GM19397 (cell line): ENCODE data around the gene FBXL13.
"Not testable (repeated sequence)": the region's sequence is repeated elsewhere in the genome, so short reads cannot be mapped to it uniquely, and the experiment has no call there.

Experiments used
- ATAC-seq: cut with Tn5 transposase; IDR thresholded peaks from one replicate; pipeline ENCODE4 v1.9.1; 2021; ENCODE audit warnings: mild to moderate bottlenecking, moderate library complexity; ENCODE audit not compliant: unreplicated experiment

The FBXL13 gene

DNA sequence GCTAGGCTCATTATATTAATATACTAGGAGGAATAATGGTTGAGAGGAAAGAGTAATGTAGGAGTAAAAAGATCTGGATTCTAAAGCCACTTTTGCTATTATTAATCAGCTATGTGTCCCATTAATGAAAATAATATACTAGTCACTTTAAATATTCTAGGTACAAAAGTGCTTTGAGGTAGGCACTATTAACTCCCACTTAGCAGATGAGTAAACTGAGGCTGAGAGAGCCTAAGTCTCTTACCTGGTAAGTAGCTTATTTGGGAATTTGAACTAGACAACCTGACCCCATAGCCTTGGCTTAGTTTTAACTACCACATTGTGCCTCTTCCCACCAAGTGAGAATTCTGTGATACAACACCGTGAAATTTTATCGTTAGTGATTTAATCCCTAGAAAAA is 6.3 kb upstream of the FBXL13 start:
- no peak for ATAC-seq

DNA sequence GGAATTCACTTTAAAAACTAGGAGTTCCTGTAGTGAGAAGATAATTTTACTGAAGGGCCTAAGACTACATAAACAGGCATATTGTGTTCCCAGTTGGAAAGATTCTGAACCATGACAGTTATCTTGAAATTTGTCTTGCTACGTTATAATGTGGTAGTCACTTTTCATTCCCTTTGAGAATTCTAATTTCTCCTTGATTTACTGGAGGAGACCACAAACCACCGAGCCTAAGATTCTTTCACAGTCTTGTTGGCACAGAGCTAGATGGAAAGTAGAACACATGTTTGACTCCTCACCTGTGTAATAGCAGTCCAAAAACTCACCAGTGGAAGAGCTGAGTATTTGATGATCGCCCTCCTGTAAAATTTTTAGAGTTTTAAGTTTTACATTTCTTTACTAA is 5.2 kb upstream of the FBXL13 start:
- ATAC-seq = no peak

DNA sequence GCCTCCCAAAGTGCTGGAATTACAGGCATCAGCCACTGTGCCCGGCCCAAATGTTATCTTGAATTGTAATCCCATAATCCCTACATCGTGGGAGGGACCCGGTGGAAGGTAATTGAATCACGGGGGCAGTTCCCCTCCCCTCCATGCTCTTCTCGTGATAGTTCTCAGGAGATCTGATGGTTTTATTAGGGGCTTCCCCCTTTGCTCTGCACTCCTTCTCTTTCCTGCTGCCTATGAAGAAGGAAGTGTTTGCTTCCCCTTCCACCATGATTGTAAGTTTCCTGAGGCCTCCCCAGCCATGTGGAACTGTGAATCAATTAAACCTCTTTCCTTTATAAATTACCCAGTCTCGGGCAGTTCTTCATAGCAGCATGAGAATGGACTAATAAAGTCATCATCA is 3.6 kb upstream of the FBXL13 start:
- not testable (repeated sequence) for ATAC-seq

DNA sequence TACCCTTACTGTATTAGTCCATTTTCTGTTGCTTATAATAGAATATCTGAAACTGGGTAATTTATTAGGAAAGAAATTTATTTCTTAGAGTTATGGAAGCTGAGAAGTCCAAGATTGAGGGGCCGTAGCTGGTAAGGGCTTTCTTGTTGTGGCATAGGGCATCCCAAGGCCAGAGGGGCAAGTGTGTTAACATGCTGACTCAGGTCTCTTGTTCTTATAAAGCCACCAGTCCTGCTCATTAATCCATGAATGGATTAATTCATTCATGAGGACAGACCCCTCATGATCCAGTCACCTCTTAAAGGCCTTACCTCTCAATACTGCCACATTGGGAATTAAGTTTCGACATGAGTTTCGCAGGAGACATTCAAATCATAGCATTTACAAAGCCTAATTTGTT is 2.7 kb upstream of the FBXL13 start:
- no peak for ATAC-seq

DNA sequence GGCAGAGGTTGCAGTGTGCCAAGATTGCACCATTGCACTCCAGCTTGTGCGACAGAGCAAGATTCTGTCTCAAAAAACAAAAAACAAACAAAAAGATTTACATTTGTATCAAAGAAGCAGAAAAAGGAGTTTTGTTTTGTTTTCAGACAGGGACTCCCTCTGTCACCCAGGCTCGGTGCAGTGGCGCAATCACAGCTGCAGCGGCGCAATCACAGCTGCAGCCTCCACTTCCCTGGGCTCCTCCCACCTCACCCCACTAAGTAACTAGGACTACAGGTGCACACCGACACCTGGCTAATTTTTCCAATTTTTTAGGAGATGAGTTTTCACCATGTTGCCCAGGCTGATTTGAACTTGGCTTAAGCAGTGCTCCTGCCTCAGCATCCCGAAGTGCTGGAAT is 2.2 kb upstream of the FBXL13 start:
- no peak for ATAC-seq

DNA sequence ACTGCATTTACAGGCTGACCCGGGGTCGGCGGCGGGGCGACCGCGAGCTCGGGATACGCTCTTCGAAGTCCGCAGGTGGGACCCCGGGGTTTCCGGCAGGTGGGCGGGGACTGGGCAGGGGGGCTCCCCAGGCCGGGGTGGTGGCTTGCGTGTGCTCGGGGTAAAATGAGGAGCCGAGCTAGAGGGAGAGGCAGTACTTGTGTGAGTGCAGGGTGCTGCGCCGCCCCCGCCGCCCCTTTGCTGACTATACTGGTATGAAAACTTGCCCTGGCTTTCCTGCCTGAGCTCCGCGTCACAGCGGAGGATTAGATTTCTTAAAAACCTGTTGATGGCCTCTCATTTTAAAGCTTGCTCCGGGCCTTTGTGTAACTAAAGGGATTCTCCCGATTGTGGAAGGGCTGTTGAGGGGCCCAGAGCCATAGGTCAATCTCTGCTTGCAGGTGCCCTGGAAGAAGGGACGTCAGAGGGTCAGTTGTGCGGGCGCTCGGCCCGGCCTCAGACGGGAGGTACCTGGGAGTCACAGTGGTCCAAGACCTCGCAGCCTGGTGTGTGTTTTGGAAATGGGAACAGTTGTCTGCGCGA is 832 bp upstream of the FBXL13 start:
- peak; percentile 45 for ATAC-seq

DNA sequence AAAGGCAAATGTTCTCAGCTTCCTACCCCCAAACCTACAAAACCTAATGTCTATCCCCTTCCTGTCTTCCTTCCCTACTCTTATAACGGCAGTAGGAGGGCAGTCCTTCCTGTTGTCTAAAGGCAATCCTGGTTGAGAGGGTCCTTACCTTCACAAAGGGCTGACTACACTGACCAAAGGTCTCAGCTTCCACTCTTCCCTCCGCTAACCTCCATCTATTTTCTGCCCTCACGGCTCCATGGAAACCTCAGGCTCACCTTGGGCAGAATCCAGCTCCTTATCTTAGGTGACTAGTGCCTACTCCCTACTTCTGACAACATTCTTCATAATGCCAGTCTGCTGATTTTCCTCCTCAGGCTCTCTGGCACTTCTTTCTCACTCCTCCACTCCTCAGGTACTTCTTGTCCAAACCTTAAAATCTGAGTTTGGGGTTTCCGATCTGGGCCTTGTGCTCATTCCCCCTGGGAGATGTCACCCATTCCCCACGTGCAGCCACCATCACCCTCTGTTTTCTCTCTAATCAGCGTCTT is 542 bp downstream of the FBXL13 start:
- ATAC-seq = no peak

DNA sequence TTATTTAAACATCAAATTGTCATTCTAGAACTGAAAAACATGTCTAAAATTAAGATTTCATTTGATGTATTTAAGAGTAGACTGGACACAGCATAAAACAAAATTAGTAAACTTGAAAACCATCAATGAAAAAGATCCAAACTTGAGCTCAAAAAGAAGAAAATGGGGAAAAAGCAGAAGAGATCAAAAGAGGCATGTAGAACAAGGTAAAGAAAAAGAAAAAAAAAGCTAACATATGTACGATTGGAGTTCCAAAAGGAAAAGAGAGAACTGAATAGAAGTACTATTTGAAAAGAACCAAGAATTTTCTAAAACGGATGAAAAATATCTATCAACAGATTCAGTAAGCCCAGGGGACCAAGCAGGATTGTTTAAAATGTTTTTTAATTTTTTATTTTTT is 3.6 kb downstream of the FBXL13 start:
- no peak for ATAC-seq

DNA sequence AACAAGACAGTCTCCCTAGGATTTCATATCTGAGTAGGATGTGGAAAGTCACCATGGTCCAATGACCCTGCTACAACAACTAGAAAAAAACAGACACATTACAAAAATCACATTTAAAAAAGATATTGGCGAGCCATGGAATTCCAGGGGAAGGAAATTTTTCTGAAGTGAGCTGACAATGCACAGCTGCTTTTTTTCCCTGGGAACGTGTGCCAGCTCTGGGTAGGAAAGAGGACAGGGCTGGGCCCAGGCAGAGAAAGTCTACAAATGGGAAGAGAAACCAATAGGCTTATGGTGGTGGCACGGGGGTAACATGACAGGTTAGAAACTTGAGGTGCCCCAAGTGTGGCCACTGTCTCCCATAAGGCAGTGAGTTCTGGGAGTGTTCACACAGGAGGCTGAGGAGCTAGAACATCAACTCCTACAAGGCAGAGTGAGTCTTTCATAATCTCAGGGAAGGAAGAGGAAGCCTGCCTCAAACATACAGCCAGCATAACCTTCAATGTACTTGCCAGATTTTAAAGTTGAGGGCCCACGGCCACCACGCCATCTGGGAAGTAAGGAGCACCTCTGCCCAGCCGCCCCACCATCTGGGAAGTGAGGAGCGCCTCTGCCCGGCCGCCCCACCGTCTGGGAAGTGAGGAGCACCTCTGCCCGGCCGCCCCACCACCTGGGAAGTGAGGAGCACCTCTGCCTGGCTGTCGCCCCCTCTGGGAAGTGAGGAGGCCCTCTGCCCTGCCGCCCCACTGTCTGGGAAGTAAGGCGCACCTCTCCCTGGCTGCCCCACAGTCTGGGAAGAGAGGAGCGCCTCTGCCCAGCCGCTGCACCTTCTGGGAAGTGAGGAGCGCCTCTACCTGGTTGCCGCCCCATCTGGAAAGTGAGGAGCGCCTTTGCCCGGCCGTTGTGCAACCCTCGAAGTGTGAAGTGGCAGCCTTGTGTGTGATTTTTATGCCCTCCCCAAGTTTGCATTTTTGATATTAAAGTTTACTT is 5.9 kb downstream of the FBXL13 start:
- no peak for ATAC-seq

DNA sequence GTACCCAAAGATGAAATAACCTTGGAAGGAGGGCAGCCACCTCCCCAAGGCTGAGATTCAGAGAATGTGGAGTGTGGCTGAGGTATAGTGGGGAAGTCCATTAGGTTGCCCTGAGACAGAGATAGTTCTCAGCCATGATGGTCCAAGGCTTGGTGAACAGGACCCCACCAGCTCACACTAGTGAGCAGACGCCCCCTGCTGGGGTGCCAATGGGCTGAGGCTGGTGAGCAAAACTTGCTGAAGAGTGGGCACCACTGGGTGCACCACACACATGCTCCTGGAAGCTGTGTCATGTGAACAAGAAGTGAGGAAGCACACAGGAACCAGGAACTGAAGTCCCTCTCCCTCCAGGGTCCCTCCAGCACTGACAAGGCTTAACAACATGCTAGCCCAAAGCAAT is 8.9 kb downstream of the FBXL13 start:
- no peak for ATAC-seq

DNA sequence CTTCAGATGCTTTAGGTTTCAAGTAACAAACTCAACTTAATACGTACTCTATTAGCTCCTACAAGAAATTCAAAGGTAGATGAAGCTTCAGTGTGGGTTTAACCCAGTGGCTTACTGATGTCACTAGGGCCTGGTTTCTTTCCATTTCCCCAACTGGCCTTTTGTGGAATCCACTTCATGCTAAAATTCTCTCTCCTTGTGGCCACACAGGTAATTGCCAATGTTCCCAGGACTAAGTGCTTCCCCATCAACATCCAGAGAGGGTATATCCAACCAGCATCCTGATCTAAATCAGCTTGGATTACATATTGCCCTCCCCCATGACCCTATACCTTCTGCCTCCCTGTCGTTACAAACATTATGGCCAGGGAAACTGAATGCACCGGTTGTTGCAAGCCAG is 10.7 kb downstream of the FBXL13 start:
- no peak for ATAC-seq

DNA sequence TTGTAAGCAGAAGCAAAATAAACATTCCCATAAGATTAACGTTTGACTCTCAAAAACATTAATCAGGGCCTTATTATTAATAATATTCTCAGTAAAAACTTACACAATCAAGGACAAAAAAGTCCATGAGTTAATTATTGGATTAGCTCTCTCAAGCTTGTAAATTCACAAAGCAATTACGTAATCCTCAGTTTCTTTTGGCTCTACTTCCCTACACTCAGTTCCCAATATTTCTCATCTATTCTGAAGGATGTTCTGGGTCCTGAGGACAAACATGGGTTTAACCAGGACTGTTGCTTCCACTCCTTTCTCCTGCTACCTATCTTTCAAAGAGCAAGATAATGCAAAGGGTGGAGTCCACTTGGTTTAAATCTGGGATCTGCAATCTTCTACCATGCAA is 15.1 kb downstream of the FBXL13 start:
- no peak for ATAC-seq

DNA sequence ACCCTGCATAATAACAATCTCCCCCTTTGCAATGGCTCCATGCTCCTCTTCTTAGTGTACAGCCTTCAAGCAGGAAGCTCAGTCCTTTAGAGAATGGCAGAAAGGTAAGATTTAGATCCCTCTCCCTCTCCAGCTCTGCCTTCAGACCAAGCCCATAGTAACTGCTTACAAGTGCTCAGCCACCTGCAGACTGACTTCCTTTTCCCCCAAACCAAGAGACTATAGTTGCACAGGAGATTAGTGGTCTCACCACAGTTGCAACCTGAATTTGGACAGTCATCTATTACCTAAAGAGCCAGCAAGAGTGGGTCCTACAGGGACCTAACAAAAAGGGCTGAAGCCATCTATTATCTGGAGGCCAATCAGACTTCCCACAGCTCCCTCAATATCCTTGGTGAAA is 16.5 kb downstream of the FBXL13 start:
- ATAC-seq = no peak

DNA sequence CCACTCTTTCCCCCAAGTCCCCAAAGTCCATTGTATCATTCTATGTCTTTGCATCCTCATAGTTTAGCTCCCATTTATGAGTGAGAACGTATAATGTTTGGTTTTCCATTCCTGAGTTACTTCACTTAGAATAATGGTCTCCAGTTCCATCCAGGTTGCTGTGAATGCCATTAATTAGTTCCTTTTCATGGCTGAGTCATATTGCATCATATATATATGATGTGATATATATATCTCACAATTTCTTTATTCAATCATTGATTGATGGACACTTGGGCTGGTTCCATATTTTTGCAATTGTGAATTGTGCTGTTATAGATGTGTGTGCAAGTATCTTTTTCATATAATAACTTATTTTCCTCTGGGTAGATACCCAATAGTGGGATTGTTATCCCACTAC is 18.6 kb downstream of the FBXL13 start:
- ATAC-seq = not testable (repeated sequence)

DNA sequence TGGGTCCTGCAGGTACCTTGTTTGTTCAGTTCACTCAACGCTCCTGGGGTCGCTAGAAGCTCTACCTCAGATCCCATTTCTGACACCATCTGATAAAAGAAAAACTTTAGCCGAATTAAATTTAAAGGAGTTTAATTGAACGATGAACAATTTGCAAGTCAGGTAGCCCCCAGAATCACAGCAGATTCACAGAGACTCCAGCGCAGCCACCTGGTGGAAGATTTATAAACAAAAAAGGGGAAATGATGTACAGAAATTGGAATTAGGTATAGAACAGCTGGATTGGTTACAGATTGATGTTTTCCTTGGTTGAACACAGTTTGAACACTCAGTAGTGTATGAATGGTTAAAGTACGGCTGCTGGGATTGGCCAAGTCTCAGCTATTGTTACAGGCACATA is 23.1 kb downstream of the FBXL13 start:
- ATAC-seq = no peak

DNA sequence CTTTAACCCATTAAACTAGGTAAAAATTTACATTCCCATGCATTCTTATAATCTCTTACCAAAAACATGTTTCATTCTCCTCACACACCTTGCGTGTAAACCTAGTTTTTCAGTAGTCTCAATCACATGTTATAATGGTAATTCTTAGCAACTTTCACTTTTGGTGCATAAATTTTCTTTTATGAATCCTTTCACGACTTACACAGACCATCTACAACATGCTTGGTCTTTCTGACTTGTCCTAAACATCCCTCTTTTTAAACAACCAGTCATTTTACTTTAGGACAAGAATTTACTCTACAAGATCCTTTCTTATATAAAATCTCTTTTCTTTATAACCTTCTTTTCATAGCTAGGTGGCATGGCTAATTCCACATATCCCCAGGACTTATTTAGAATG is 25.8 kb downstream of the FBXL13 start:
- ATAC-seq = no peak

DNA sequence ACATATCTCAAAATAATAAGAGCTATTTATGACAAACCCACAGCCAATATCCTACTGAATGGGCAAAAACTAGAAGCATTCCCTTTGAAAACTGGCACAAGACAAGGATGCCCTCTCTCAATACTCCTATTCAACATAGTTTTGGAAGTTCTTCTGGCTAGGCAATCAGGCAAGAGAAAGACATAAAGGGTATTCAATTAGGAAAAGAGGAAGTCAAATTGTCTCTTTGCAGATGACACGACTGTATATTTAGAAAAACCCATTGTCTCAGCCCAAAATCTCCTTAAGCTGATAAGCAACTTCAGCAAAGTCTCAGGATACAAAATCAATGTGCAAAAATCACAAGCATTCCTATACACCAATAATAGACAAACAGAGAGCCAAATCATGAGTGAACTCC is 32.8 kb downstream of the FBXL13 start:
- not testable (repeated sequence) for ATAC-seq

DNA sequence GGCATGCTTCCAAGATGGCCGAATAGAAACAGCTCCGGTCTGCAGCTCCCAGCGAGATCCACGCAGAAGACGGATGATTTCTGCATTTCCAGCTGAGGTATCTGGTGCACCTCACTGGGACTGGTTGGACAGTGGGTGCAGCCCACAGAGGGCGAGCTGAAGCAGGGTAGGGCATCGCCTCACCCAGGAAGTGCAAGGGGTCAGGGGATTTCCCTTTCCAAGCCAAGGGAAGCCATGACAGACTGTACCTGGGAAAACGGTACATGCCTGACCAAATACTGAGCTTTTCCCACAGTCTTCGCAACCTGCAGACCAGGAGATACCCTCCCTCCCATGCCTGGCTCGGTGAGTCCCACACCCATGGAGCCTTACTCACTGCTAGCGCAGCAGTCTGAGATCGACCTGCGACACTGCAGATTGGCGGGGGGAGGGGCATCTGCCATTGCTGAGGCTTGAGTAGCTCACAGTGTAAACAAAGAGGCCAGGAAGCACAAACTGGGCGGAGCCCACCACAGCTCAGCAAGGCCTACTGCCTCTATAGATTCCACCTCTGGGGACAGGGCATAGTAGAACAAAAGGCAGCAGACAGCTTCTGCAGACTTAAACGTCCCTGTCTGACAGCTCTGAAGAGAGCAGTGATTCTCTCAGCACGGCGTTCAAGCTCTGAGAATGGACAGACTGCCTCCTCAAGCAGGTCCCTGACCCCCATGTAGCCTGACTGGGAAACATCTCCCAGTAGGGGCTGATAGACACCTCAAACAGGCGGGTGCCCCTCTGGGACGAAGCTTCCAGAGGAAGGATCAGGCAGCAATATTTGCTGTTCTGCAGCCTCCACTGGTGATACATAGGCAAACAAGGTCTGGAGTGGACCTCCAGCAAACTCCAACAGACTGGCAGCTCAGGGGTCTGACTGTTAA is 36.5 kb downstream of the FBXL13 start:
- not testable (repeated sequence) for ATAC-seq

DNA sequence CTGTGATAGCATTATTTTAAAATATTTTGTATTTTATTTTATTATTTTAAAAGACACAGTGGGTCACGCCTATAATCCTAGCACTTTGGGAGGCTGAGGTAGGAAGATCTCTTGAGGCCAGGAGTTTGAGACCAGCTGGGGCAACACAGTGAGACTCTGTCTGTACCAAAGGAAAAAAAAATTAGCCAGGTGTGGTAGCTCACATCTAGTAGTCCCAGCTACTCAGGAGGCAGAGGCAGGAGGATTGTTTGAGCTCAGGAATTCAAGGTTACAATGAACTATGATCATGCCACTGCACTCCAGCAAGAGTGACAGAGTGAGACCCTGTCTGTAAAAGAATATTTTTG is 37.1 kb downstream of the FBXL13 start:
- no peak for ATAC-seq

DNA sequence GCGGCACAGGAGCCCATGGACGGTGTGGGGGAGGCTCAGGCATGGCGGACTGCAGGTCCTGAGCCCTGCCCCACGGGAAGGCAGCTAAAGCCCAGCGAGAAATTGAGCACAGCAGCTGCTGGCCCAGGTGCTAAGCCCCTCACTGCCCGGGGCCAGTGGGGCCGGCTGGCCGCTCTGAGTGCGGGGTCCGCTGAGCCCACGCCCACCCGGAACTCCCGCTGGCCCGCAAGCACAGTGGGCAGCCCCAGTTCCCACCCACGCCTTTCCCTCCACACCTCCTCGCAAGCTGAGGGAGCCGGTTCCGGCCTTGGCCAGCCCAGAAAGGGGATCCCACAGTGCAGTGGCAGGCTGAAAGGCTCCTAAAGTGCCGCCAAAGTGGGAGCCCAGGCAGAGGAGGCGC is 40.3 kb downstream of the FBXL13 start:
- ATAC-seq = not testable (repeated sequence)

DNA sequence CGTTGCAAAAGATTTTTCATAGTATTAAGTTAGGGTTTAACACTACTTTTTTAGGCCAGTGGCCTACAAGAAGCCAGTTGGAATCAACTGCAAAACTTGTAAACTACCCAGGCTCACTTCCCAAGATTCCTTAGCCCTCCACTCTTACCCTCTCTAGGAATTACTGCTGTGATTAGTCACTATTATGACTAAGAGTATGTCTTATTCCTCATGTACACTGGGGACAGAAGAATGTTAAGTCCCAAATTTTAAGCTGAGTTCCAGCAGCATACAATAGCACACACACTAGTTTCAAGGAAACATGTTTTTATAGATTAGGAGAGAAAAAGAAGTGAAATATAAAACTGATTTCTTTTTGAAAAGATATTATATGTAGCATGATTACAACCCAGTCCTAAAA is 42.8 kb downstream of the FBXL13 start:
- ATAC-seq = no peak
